ENCODE results near the gene IP6K1.
A peak's percentile ranks its signal among the peaks of the same experiment; 100 is the strongest.

The IP6K1 gene

DNA sequence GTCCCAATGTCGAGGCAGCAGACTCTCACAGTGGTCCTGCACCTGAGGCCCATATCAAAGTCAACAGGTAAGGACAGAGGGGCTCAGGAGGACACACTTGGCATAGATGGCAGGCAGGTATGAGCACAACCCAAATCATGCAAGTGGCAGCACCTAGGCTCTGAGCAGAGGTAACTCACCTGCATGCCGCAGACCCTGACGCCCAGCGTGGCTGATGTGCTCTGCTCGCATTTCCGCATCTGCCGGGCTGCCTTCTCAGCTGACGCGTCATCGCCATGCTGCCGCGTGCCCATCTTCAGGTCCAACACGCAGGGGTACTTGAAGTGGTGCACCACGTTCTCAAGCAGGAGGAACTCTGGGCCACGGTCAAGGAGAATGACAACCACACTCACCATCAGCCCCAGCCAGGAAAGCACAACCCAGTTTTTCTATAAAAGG lies 58.4 kb downstream of the IP6K1 start:
- no peak for DNase-seq (ENCODE audit: low read depth, low spot score)
- H3K27ac ChIP-seq, result no peak overlapping the region

DNA sequence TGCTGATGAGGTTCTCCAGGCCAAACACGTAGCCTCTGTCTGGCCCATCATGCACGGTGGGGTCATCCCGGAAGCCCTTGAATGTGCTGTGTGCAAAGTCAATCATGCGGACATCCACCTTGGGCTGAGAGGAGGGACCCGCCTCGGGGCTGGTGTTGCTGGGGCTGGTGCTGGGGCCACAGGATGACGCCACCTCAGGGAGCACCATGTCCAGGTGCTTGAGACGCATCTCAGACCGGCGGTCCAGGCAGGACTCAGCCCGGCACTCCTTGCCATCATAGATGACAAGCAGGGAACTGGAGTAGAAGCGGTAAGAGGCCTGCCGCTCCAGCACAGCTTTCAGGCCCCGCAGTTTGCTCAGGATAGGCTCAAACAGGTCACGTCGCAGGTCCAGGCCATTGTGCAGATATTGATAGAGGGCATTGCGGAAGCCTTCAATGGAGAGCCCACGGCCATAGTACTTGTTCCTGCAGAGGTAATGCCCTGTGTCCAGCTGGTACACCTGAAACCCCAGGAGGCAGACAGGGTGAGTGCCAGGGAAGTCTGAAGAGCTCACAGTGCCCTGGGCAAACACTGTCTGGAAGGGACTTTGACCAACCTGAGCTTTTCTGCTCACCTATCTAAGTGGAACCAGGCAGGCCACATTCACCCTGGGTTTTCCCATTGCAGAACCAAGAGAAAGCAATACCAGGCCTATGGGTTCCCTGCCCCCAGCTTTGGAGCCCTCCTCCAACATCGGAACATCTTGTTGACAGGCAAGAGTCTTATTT lies 59.0 kb downstream of the IP6K1 start:
- DNase-seq (ENCODE audit: low read depth, low spot score), result no peak
- no peak overlapping the region for H3K27ac ChIP-seq

DNA sequence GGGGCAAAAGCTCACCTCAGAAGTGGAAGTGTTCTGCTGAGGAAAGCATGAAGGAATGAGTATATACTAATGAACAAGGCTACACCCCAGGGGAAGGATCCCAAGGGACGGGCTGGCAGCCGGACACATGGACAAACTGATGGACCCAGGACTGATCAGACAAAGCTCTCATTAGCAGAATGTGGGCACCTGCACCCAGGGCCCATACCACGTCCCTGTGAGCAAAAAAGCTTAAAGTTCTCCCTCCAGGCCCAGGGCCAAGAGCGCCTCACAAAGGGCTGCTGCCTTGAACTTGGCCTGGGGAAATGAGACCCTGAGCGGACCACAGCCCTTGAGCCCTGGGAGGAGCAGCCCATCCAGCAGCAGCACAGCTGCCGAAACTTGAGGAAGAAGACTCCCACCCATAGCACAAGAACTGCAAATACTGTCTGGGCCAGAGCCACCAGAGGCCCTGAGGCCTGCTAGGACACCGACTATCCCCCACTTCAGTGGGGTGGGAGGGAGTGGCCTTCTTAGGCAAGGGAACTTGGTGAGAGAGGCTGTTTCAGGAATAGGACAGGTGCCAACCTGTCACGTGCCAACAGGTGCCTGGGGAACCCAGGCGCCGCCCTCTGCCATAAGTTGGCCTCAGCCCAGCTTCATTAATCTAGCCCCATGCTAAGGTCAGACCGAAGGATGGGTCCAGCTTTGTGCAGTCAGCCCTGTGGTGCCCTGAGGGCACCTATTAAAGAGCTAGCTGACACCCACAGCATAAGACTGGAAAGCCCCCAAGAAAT lies 60.2 kb downstream of the IP6K1 start:
- no peak for DNase-seq (ENCODE audit: low read depth, low spot score)
- H3K27ac ChIP-seq, result no peak overlapping the region

DNA sequence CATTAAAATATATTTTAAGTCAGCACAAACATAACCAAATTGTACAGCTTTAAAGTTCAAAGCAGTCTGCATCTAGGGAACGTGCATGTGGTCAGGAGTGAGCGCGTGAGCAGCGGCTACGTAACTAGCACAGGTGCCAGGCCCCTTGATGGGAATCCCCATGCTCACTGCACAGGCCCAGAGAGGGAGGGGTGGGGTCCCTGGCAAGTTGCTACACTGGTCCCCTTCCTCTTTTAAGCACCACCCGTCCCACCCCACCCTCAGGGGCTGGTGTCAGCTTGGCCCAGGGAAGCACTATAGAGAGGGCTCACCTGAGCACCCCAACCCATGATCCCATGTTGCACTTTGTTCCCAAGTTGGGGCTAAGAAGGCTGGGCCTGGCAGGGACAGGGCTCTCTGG lies 61.8 kb downstream of the IP6K1 start:
- H3K27ac ChIP-seq, result peak overlapping the region; percentile 85
- DNase-seq (ENCODE audit: low read depth, low spot score), result no peak

DNA sequence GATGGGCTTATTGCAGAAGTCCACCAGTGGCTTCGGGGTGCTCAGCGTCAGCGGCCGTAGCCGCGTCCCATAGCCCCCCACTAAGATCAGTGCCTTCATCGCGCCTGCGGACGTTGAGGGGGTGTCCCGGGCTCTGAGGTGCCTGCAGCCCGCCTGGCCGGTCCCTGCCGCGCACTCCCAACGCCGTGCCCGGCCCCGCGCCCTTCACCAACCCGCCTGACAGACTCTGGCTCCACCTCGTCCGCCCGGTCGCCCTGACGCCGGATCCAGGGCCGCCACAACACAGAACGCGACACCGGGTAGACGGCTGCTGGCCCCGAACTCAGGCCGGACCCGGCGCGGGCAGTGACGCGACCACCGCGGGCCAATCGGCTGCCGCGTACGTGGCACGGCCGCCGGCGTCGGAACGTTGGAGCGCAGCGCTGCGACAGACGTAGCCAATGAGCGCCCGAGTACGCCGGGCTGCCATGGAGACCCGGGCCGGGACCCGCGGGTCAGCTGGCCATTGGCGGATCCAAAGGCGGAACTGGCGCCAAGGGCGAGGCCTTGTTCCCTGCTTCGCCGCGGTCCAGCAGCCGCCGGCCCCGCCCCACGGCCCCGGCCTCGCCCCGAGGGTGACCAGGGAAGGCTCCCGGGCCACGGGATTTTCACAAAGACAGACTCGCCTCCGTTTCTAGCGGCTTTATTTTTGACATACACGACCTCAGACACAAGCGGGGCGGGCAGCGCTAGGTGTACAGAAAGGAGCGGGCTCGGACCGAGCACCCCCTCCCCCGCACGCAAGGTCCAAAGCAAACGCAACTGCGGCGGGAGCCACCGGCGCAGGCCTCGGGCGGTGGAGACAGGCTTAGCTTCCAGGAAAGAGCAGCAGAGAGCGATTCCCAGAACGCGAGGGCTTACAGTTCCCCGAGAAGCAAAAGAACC lies 62.5 kb downstream of the IP6K1 start, which contains the start of gene GMPPB:
GMPPB (minus strand) TSS at position 324 of the 924 bp plus-strand sequence; CDS start at position 99, 225 bp downstream.
- H3K27ac ChIP-seq, result peak within 1 kb of the TSS; percentile 85
- peak; percentile 79 for DNase-seq (ENCODE audit: low read depth, low spot score)

DNA sequence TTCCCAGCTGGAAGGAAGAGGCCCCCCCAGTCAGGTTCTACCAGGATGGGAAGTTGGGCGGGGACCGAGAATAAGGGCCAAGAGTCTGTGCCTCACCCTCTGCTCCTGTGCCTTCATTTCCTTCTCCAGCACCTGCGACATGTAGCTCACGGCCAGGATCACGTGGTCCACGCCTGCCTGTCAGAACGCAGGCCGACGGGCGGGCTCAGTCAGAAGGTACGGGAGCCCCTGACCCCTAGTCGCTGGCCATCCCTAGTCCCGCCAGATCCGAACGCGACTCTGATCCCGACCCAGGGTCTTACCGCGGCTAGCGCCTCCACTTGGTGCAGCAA lies 63.1 kb downstream of the IP6K1 start:
- peak; percentile 26 for DNase-seq (ENCODE audit: low read depth, low spot score)
- H3K27ac ChIP-seq, result peak overlapping the region; percentile 85

DNA sequence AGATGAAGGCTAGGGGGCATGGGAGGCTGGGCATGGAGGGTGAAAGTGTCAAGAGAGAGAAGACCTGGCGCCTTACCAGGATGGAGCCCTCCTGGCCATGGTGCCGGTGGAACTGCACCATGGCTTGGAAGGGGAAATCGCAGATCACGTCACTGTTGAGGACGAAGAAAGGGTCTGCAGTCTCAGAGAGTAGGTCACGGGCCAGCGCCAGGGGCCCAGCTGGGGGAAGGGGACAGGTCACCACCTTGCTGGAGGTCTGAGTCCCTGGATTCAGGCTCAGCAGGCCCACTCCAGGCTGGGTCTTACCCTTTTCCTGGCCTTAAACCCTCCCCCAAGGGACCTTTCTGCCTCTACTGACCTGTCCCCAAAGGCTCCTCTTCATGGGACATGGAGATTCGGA lies 63.4 kb downstream of the IP6K1 start:
- DNase-seq (ENCODE audit: low read depth, low spot score), result no peak
- peak overlapping the region; percentile 85 for H3K27ac ChIP-seq

DNA sequence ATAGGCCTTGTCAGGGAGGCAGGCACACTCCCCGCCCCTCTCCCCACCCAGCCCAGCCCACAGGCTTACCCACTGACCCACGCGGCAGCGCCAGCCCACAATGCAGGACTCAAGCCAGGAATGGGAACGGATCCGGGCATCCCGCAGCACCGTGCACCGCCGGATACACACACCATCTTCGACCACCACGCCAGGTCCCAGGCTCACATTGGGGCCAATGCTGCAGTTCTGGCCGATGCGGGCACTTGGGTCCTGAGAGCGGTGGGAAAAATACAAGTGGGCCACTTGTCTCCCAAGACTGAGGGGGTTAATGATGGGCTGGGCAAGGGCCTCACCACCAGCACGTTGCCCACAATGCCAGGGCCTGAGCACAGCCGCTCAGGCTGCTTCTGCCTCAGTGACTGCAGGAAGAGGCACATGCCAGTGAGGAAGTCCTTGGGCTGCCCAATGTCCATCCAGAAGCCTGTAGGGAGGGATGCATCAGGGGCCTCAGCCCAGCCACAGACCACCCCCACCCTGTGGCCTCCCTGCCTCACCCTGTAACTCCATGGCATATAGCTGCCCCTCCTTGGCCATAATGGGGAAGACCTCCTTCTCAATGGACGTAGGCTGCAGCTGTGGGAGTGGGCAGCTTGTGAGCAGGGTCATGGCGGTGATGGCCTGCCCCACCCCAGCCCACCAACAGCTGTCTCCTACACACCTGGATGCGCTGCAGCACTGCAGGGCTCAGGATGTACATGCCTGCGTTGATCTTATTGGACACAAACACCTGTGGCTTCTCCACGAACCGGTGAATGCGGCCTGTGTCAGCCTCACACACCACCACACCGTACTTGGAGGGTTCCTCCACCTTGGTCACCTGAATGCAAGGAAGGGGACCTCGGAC lies 64.2 kb downstream of the IP6K1 start:
- no peak for DNase-seq (ENCODE audit: low read depth, low spot score)
- H3K27ac ChIP-seq, result no peak overlapping the region

DNA sequence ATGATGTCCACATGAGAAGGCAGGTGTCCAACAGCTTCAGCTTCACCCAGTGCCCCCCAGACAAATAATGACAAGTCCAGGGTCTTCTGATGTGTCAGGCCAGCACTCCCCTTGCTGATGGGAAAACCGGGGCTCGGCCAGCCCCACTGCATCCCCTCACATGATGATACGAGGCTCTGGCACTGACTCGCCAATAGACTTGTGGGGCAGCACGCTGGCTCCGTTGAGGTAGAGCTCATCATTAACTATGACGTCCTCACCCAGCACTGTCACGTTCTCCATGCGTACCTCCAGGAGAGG lies 64.8 kb downstream of the IP6K1 start:
- no peak for DNase-seq (ENCODE audit: low read depth, low spot score)

DNA sequence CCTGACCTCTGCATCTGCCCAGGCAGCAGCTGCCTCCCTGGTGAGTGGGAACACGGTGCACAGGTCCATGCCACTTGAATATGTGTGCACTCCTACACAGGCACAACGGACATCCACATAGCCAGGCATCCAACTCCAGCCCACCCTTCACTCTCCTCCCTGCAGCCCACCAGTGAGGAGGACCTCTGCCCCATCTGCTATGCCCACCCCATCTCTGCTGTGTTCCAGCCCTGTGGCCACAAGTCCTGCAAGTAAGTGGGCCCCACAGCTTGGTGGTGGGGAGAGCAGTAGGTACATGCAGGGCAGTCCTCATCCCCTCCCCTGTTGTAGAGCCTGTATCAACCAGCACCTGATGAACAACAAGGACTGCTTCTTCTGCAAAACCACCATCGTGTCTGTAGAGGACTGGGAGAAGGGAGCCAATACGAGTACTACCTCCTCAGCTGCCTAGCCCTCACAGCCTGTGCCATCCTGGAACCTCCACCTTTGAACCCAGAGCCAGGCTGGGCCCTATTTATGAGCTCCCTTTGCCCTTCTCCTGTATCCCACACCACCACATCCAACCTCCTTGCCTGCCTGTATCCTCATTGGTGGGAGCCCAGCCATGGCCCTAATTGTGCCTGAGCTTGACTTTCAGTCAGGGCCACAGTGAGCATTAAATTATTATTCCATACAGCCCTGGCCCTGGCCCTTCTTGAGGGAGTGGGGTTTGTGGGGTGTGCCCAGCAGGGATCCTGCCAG lies 65.3 kb downstream of the IP6K1 start:
- H3K27ac ChIP-seq, result no peak overlapping the region
- DNase-seq (ENCODE audit: low read depth, low spot score), result no peak

More for the DNA sequence above, 64.8 kb downstream of the IP6K1 start:
- H3K27ac ChIP-seq, result no peak overlapping the region

DNA sequence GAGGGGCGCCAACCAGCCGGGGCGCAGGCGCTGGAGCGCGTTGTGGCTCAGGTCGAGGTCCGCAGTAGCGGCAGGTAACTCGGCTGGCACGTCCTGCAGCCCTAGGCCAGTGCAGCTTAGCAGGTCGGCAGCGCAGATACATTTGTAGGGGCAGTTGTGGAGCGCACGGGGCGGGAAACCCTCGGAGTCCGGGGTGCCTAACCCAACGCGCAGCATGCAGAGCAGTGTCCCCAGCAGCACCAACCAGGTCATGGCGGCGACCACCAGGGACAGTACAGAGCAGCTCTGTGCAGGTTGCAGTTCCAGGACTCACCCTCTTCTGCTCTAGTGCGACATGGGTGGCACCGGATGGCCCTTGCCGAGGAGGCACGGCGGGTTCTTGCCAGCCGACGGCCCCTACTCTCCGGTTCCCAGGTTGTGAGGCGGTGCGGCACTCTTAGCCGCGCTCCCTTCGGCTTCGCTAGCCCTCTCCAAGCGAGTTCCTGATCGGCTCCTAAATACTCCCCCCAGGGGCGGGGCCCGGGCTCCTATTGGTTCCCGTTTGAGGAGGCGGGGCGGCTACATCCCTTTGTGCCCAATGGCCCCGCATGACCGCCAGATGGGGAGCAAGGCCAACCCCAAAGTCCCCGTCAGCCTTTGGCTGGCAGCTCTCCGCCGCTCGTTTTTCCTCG lies 67.0 kb downstream of the IP6K1 start, which contains the start of gene AMIGO3:
AMIGO3 (minus strand) TSS at position 471 of the 671 bp plus-strand sequence; CDS start at position 252, 219 bp downstream.
- peak; percentile 53 for DNase-seq (ENCODE audit: low read depth, low spot score)
- H3K27ac ChIP-seq, result no peak within 1 kb of the TSS

DNA sequence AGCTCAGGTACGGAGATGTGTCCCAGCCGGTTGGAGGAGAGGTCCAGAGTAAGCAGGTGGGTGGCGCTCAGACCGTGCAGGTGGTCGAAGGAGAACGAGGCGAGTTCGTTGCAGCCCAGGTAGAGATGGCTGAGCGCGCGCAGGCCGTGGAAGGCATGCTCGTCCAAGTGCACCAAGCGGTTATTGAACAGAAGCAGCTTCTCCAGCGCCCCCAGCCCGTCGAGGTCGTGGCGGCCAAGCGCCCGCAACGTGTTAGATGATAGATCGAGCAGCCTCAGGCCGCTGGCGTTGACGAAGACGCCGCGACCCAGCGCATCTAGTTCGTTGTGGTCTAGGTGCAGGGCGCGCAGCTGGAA lies 67.5 kb downstream of the IP6K1 start:
- DNase-seq (ENCODE audit: low read depth, low spot score), result no peak

DNA sequence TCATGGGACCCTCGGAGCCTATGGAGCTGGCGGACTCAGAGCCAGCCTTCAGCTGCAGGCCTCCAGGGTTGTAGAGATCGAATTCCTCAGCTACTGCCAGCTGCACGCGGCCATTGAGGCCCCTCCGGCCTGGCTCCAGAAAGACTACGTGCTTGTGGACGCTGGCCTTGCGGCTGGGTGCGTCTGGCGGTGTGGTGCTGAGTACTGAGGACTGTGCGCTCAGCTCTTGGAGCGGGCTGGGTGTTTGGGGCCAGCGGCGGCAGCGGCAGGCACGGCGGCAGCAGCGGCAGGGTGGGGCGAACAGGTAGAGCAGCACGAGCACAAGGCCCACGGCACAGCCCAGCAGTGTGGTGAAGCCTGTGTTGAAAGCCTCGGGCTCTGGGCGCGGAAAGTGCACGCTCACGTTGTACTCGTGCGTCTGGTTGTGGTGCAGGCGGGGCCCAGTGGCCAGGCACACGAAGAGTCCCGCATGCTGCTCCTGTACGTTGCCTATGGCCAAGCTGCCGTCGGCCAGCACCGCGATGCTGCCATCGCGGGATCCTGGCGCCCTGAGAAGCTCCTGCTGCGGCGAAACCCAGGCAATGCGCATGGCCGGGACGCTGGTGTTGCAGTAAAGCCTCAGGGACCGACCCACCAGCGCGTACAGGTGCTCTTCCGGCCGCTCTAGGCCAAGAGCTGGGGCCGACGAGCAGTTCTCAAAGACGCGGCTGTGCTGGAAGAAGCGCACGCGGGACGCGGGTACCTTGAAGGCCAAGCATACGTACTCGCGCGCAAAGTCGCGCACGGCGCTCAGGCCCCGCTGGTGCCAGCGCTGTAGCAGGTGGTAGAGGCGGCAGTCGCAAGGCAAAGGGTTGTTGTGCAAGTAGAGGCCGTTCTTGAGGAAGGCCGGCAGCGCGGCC lies 68.1 kb downstream of the IP6K1 start:
- no peak overlapping the region for H3K27ac ChIP-seq
- DNase-seq (ENCODE audit: low read depth, low spot score), result no peak

More for the DNA sequence above, 67.5 kb downstream of the IP6K1 start:
- no peak overlapping the region for H3K27ac ChIP-seq

DNA sequence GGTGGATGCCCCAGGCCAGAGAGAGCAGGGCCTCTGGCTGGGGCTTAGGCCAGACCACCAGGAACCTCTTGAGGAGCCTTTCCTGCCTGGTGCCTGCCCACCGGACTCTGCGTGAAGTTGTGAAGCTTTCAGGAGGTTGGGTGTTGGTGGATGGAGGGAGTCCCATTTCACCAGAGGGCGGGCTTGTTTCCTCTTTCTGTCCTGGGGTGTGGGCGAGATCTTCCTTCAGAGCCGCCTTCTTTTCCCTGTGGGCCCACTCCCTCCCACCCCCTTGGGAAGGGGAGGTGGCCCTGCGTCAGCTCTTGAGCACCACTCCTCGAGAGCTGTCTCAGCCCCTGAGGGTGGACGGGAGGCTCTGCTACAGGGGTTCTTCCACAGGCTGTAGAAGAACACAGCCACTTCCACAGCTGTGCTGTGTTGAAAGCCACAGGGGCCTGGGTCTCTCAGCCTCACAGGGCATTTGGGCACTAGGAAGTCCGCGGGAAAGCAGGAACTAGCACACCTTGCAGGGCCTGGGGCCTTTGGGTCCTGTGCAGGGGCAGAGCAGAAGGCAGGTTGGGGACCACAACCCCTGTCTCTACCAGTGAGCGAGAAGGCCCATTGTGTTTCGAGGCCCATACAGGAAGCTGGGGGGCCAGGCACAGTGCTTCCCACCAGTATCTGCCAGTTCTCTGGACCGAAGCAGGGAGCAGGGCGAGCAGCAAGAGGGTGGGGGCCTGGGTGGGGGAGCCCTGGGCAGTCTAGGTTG lies 69.0 kb downstream of the IP6K1 start:
- no peak overlapping the region for H3K27ac ChIP-seq
- DNase-seq (ENCODE audit: low read depth, low spot score), result no peak

DNA sequence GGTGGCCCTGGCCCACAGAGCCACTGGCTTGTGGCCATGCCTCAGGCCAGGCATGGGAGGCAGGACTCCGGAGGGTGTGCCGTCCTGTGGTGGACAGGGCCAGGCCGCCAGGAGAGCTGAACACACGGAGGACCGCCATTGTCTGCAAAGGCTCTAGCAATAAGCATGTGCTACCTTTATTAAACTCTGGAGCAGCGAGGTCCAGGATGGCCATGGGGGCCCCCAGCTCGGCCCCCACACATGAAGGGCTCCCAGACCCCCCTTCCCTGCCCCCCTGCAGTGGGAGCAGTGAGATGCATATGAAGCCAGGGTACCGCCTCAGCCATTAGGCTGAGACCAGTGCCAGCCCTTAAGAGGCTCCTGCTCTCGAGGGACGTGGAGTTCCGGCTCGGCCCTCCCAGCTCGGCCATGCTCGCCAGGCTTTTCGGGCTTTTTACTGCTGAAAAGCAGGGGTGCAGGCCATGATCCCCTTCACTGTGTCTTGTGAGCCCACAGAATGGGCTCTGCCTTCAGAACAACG lies 69.6 kb downstream of the IP6K1 start:
- no peak overlapping the region for H3K27ac ChIP-seq
- DNase-seq (ENCODE audit: low read depth, low spot score), result no peak

DNA sequence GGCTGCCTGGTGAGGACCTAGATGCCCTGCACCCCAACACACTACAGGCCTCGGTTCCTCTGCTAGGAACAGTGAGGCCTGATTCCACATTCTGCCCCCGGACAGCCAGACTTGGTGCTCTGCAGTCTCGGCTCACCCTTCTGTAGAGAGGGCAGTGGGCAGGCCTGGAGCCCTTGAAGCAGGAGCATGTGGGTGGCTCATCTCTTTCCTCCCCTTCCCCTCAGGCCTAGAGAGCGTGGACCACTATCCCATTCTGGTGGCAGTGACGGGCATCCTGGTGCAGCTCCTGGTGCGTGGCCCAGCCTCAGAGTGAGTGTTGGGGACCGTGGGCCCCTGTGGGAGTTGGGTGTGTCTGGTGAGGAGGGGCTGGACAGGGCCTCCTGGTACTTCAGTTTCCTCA lies 70.2 kb downstream of the IP6K1 start:
- no peak for DNase-seq (ENCODE audit: low read depth, low spot score)
- no peak overlapping the region for H3K27ac ChIP-seq

Data from epithelial cell of prostate (primary cell).